22Rv1 (cell line): ENCODE results near the gene MEF2C.

Experiments used
- ZFX ChIP-seq: fragments of 450-650 bp; IDR thresholded peaks from 2 replicates; pipeline ENCODE4 v1.6.1; 2017; ENCODE audit warnings: antibody characterized with exemption, borderline replicate concordance
- TF ChIP-seq, protein P1 (sequence below): fragments of 450-650 bp; IDR thresholded peaks from 2 replicates; pipeline ENCODE4 v1.5.1; 2017; ENCODE audit warnings: mild to moderate bottlenecking

DNA sequence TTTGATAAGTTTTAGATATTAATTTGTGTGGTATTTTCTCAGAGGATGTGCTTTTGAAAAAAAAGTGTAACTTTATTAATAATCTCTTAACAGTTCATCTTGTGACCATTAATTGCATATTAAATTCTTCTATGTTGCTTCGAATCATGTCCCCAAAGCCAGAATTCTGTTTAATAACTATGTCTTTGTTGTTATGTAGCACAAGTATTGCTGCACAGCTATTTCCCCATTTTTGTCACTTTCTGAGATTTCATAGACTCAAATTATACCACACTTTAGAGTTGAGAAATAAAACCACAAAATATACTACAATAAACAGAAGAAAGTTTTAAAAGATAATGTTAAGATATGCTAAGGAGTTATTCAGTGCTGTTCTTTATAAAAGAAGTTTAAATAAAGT, 2.8 kb downstream of the MEF2C start:
- TF ChIP-seq, protein P1, sequence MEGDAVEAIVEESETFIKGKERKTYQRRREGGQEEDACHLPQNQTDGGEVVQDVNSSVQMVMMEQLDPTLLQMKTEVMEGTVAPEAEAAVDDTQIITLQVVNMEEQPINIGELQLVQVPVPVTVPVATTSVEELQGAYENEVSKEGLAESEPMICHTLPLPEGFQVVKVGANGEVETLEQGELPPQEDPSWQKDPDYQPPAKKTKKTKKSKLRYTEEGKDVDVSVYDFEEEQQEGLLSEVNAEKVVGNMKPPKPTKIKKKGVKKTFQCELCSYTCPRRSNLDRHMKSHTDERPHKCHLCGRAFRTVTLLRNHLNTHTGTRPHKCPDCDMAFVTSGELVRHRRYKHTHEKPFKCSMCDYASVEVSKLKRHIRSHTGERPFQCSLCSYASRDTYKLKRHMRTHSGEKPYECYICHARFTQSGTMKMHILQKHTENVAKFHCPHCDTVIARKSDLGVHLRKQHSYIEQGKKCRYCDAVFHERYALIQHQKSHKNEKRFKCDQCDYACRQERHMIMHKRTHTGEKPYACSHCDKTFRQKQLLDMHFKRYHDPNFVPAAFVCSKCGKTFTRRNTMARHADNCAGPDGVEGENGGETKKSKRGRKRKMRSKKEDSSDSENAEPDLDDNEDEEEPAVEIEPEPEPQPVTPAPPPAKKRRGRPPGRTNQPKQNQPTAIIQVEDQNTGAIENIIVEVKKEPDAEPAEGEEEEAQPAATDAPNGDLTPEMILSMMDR, result no peak
- TF ChIP-seq ZFX, result no peak
